Iris pigment epithelial cell (primary cell): ENCODE results near the gene PKMYT1.

Experiments used
- DNase-seq: peaks from one replicate; pipeline ENCODE4 v3.0.0-alpha.2; 2011; ENCODE audit warnings: low read depth

Gene PKMYT1

DNA sequence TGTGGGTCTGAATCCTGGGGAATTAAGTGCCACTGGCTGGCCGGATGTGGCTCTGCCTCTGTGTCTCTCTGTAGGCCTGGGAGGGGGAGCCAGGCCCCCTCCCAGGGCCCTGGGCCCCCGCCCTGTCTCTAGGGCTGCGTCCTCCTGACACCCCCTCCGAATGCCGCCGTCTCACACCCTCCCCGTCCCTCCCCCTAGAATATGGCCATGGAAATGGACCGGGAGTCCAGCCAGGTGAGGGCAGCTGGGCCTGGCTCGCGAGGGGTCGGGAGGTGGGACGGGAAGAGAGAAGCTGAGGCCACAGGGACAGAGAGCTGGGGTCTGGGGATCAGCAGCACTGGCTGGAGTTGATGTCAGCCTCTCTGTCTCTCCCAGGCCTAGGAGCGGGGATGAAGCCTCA is 16.1 kb upstream of the PKMYT1 start:
- no peak for DNase-seq

- no peak for DNase-seq
Measured at GRCh38 chr16:2992383-2993081, 12.3 kb upstream of the PKMYT1 start.

DNA sequence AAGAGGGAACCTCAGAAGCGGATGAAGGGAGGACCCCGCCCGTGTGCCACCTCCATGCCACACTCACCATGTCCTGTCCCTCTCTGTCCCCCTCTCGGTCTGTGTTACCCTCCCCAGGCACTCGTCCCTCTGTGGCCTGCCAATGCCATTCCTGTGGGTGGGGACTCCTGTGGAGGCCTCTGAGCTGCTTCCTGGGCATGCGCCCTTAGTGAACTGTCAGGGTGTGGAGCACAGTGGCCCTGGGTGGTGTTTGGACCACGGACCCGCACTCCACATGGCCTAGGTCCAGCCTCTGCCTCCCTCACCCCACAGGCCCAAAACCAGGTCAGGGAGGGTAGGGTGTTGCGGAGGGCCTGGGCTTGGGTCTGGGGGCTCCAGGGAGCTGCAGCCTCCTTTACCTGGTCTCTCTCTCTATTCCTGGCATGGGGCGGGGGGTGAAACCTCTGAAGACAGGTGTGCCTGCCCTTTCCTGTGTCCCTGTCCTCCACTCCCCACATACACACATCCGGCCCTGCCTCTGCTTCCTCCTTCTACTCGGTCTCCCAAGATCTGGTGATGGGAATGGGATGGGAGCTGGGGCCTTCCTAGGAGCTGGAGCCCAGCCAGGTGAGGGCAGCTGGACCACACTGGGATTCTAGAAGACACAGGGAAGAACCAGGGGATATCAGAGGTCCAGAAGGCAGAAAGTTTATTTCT is 11.5 kb upstream of the PKMYT1 start:
- DNase-seq: no peak

- DNase-seq: no peak
Measured at GRCh38 chr16:2990891-2991290, 10.6 kb upstream of the PKMYT1 start.

- DNase-seq: no peak
Measured at GRCh38 chr16:2988590-2989099, 8.4 kb upstream of the PKMYT1 start.

DNA sequence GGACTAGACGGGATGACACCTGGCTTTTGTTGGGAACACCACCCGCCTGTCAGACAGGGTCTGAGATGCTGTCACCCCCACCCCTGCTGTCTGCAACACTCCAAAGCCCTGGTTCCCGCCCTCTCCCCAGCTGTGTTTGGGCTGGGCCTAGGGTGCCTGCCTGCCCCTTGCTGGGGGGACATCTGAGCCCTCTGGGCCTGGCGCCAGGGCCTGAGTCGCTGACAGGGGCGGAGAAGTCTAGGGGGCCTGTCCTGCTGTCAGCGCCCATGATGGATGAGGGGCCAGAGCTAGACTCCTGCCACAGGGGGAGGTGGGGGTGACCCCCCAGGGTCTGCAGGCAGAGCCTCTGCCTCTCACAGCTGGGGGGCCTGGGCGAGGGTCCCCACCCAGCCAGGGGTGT is 7.6 kb upstream of the PKMYT1 start:
- DNase-seq: no peak

DNA sequence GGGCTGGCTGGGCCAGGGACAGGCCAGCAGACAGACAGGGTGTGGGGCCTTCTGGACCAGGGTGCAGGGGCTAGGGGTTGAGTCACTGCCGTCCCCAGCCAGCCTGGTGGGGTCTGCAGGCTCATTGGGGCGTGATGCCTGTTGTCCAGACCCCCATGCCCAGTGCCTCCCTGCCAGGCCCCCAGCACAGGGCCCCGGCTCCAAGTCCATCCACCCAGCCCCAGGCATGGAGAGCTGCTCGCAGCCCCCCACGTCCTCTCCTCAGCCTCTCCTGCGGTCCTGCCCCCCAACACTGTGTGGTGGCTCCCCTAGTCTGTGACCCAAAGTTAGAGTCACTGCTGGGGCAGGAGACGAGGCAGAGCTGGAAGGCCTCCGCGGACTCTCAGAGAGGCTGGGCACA is 7.0 kb upstream of the PKMYT1 start:
- no peak for DNase-seq

DNA sequence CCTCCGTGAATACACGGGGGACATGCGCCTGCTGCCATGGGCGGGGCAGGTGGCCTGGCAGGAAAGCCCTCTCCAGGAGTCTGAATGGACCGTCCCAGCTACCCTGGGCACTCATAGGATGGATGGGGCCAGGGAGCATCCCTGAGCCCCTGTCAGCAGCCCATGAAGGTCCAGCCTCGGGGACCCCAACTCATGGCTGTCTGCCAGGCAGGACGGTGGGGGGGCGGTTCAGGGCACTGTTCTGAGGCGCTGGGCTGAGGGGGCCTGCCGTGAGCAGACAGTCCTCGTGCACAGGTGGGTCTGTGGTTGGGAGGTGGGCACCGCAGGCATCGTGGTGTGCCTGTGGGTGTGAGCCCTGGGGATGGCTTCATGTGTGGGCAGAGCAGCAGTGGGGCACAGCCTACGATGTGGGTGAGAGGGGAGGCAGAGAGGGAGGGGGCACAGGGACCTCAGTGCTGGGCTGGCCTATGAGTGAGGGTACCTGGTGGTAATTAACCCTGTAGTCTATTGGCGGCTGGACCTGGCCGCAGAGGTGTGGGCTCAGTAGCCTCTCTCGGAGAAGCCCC is 6.5 kb upstream of the PKMYT1 start:
- no peak for DNase-seq

DNA sequence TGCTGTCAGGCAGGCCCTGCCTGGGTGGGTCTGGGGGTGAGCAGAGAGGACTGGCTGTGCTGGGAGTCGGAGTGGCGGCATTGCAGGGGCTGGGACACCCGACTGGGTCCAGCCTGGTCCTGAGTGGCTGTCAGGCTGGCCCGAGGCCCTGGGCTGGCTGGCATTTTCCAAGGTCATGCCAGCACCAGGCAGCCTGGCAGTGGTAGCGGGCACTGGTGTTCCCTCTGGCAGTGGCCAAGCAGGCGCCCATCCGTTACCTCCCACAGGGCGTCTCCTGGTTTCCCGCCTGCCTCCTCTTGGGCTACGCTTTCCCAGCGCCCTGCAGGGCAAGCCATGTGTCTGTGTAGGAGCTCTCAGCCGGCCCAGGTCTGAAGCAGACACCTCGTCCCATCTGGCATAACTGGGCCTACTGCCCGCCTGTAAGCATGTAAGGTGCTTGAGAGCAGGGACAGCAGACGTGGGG is 5.7 kb upstream of the PKMYT1 start:
- DNase-seq: no peak

DNA sequence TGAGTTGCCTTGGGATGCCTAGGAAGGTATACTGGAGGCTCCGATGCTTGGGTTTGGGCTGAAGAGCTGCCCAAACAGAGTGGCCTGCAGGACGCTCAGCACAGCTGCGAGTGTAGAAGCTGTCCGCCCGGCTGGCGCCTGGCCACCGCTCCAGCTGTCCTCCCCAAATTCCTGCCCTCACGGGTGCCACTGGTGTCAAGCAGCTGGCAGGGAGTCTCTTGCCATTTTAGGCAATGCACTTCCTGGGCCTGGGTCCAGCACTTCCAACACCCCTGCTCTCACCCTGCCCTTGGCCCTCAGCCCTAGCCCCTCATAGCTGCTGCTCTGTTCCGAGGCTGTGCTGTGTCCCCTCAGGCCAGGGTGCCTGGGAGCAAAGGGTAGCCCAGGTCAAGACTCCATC is 5.2 kb upstream of the PKMYT1 start:
- DNase-seq: no peak

GRCh38 chr16:2983706-2984136 is 3.5 kb upstream of the PKMYT1 start:
- DNase-seq: peak; percentile 71

GRCh38 chr16:2982402-2982801 is 2.2 kb upstream of the PKMYT1 start:
- DNase-seq: no peak

DNA sequence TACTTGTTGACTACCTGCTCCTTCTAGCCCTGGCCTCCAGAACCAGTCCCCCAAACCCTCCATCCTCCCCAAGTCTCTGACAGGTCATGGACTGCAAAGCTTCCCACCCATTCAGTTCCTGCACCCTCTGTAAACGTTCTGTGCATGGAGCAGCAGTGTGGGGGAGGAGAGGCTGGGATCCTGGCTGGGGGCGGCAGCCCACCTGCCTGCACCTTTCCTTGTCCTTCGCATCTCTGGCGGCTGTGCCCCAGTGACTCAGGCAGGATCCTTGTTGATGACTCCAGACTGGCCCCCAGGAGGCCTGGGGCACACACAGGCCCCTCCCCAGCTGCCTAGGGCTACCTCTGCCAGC is 1.6 kb upstream of the PKMYT1 start:
- no peak for DNase-seq

- peak; percentile 36 for DNase-seq
Measured at GRCh38 chr16:2981177-2981898, 1.1 kb upstream of the PKMYT1 start.

DNA sequence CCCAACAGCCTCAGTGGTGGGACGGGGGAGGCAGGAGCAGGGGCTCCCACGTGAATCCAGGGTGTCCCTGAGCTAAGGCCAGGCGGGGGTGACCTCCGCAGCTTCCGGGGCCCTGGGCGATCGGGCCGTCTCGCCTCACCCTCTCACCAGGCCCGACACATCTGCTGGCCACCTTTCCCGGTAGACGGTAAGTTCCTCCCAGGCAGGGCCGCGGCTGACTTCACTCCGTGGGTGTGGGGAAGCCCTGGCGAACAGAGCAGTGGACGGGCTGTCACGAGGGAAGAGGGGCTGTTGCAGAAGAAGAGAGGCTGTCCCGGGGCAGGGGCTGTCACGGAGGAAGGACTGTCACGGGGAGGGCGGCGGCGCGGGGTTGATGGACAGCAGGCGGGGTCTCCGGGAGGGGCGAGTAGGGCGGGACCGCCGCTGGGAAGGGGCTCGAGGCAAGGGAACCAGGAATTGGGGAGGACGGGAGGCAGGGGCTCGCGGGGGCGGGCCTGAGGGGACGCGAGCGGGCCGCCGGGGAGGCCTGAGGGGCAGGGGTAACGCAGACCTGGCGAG is 498 bp downstream of the PKMYT1 start:
- DNase-seq: no peak

- no peak for DNase-seq
Measured at GRCh38 chr16:2977440-2977839, 2.8 kb downstream of the PKMYT1 start.

DNA sequence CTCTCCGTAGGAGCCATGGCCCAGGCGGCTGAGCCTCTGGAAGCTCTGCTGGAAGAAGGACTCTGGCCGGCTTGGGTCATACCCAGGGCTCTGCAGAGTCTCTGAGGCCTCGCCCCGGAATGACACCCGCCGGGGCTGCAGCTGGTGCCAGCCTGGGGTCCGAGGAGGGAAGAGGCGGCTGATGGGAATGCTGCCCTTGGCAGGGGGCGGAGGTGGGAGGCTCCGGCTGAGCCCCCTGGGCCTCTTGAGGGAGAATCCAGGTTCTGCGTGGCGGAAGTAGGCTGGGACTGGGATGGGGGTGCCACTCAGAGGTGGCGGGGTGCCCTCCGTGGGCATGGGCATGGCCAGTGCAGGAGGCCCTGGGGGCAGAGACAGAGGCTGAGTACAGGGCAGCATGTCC is 3.6 kb downstream of the PKMYT1 start:
- no peak for DNase-seq

GRCh38 chr16:2976201-2976600 is 4.0 kb downstream of the PKMYT1 start:
- no peak for DNase-seq

DNA sequence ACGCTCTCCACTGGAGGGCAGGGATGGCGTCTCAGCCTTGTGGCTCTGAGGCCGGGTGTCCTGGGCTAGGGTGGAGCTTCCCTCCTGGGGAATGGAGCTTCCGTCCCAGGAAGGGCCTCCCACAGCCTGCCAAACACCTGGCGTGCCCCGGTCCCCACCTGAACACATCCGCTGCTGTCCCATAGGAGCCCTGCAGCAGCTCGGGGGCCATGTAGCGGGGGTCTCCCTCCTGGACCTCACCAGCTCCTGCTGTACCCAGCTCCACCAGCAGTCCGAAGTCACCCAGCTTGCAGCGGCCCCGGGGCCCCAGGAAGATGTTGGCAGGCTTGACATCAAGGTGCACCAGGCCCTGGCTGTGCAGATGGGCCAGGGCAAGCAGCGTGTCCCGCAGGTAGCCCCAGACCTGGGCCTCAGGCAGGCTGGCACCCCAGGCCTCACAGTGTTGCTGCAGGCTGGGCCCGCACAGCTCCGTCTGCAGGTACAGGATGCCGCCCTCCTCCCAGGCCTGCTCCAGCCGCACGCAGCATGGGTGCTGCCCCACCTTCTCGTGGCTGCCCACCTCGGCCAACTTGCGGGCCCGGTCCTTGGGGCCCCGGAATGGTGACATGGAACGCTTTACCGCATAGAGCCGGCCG is 5.0 kb downstream of the PKMYT1 start:
- no peak for DNase-seq

- DNase-seq: no peak
Measured at GRCh38 chr16:2974319-2975056, 5.8 kb downstream of the PKMYT1 start.
